ENCODE measurements around the gene FREM3. TPM values are rescaled to one million over a fixed set of nuclear protein-coding genes. Genes with fewer than 3 reads are reported as not detected.

The FREM3 gene
- total and polyA plus RNA-seq, 4 donors, result under 0.01 to 2.3 (median 0.12) TPM; not detected in 1

- ATAC-seq (ENCODE audit: insufficient read depth, low FRiP score) (no peak), DNase-seq (peak; percentile 71 to 78 (median 74))
- no peak overlapping the region for H3K9ac ChIP-seq (ENCODE audit: insufficient read depth in 1 of 2, low read length in 2 of 2)
- peaks cover 0 to 15% (median 0%) of the 10 kb centered on the region in 4 donors for H3K9me3 ChIP-seq (ENCODE audit: control insufficient read depth in 4 of 4, insufficient read depth in 3 of 4, low read length in 3 of 4)
- WGBS, 2 donors, result 0 to 1% methylated on average over 28 to 34 of the region's 34 CpGs
- no peak overlapping the region for H3K27ac ChIP-seq (ENCODE audit: low read depth in 1 of 2, low read length in 1 of 2)
- no peak overlapping the region for H3K4me3 ChIP-seq
- H3K36me3 ChIP-seq (ENCODE audit: control insufficient read depth in 4 of 4, insufficient read depth in 4 of 4, low read length in 4 of 4), result no peaks in the 10 kb centered on the region
- H3K27me3 ChIP-seq (ENCODE audit: control insufficient read depth in 3 of 3, insufficient read depth in 3 of 3, low read length in 2 of 3), result peaks cover 9 to 26% (median 21%) of the 10 kb centered on the region in 3 donors
- TF ChIP-seq CTCF (IDR thresholded peaks at IDR 0.05; ENCODE audit: control extremely low read depth, extremely low read depth), result no peak
- H3K4me1 ChIP-seq (ENCODE audit: control insufficient read depth in 5 of 5, insufficient read depth in 5 of 5, low read length in 5 of 5), result peaks cover 0 to 16% (median 2%) of the 10 kb centered on the region in 5 donors
These were observed 444 bp downstream of the FREM3 start for GRCh38 chr4:143700046-143700415.

GRCh38 chr4:143699331-143700045, 987 bp downstream of the FREM3 start:
- Histone ChIP-seq H3K9ac (ENCODE audit: insufficient read depth in 1 of 2, low read length in 2 of 2) (no peak overlapping the region), H3K27me3 (ENCODE audit: control insufficient read depth in 3 of 3, insufficient read depth in 3 of 3, low read length in 2 of 3) (peaks cover 9 to 26% (median 21%) of the 10 kb centered on the region in 3 donors), H3K4me1 (ENCODE audit: control insufficient read depth in 5 of 5, insufficient read depth in 5 of 5, low read length in 5 of 5) (peaks cover 0 to 16% (median 2%) of the 10 kb centered on the region in 5 donors), H3K36me3 (ENCODE audit: control insufficient read depth in 4 of 4, insufficient read depth in 4 of 4, low read length in 4 of 4) (no peaks in the 10 kb centered on the region), H3K27ac (ENCODE audit: low read depth in 1 of 2, low read length in 1 of 2) (no peak overlapping the region), H3K9me3 (ENCODE audit: control insufficient read depth in 4 of 4, insufficient read depth in 3 of 4, low read length in 3 of 4) (peaks cover 0 to 15% (median 0%) of the 10 kb centered on the region in 4 donors), H3K4me3 (no peak overlapping the region)
- DNase-seq (no peak), ATAC-seq (ENCODE audit: insufficient read depth, low FRiP score) (no peak)
- 47 to 49% methylated on average over 40 of the region's 40 CpGs for WGBS, 2 donors
- TF ChIP-seq CTCF (IDR thresholded peaks at IDR 0.05; ENCODE audit: control extremely low read depth, extremely low read depth), result no peak

- Histone ChIP-seq H3K36me3 (ENCODE audit: control insufficient read depth in 4 of 4, insufficient read depth in 4 of 4, low read length in 4 of 4) (no peaks in the 10 kb centered on the region), H3K9ac (ENCODE audit: insufficient read depth in 1 of 2, low read length in 2 of 2) (no peak overlapping the region), H3K4me1 (ENCODE audit: control insufficient read depth in 5 of 5, insufficient read depth in 5 of 5, low read length in 5 of 5) (no peaks in the 10 kb centered on the region), H3K9me3 (ENCODE audit: control insufficient read depth in 4 of 4, insufficient read depth in 3 of 4, low read length in 3 of 4) (peaks cover 0 to 5% (median 0%) of the 10 kb centered on the region in 4 donors), H3K27ac (ENCODE audit: low read depth in 1 of 2, low read length in 1 of 2) (no peak overlapping the region), H3K4me3 (no peak overlapping the region), H3K27me3 (ENCODE audit: control insufficient read depth in 3 of 3, insufficient read depth in 3 of 3, low read length in 2 of 3) (peaks cover 0 to 2% (median under 1%) of the 10 kb centered on the region in 3 donors)
- WGBS, 2 donors, result 78 to 92% methylated on average over 4 of the region's 4 CpGs
- no peak for TF ChIP-seq CTCF (IDR thresholded peaks at IDR 0.05; ENCODE audit: control extremely low read depth, extremely low read depth)
- no peak for DNase-seq
- ATAC-seq (ENCODE audit: insufficient read depth, low FRiP score), result no peak
These were observed 6.6 kb downstream of the FREM3 start for GRCh38 chr4:143693856-143694255.
